Stimulated activated CD4-positive, alpha-beta T cell treated with anti-CD3 and anti-CD28 coated beads, Interleukin-4, amount 100 ng/mL, for 4 hours (primary cell): ENCODE measurements around the gene OR3A2.
"Not testable (repeated sequence)": the region's sequence is repeated elsewhere in the genome, so short reads cannot be mapped to it uniquely, and the experiment has no call there.

Source experiments
- DNase-seq, 2 experiments: peaks; one replicate each; pipeline ENCODE4 v3.0.0-alpha.2; 2020

The OR3A2 gene

DNA sequence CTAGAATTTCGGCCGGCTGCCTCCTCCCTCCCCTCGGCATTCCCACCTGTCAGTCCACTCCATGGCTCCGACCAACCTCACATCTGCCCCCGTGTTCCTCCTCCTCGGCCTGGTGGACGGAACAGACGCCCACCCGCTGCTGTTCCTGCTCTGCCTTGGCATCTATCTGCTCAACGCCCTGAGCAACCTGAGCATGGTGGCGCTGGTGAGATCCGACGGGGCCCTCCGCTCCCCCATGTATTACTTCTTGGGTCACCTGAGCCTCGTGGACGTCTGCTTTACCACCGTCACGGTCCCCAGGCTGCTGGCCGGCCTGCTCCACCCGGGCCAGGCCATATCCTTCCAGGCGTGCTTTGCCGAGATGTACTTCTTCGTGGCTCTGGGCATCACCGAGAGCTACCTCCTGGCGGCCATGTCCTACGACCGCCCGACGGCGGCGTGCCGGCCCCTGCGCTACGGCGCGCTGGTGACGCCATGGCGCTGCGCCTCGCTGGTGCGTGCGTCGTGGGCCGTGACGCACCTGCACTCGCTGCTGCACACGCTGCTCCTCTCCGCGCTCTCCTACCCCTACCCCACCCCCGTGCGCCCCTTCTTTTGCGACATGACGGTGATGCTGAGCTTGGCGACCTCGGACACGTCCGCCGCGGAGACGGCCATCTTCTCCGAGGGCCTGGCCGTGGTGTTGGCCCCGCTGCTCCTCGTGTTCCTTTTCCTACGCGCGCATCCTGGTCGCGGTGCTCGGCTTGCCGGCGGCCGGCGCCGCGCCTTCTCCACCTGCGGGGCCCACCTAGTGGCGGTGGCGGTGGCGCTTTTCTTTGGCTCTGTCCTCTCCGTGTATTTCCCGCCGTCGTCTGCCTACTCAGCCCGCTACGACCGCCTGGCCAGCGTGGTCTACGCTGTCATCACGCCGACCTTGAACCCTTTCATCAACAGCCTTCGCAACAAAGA, at the start of gene OR3A2:
Gene OR3A2, minus strand, starts transcription at position 440 of the 948 bp plus-strand sequence.
- DNase-seq = peak; percentile 20 to 32

DNA sequence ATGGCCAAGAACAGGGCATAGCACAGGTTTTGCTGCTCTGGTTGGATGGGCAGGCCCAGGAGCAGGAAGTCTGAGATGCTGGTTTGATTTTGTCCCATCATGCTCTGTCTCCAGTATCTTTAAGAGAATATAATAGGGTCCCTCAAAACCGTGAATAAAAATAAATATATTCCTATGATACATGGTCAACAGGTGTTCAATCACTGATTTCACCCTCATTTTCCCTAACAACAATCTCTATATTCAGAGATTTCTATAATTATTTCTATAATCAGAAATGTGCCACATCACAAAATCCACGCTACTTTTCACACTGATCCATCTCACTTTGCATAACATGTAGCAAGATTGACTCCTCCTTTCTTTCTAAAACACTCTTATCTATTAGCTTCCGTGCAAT, 47.6 kb upstream of the OR3A2 start, which contains the start of gene OR1E2:
Gene OR1E2, minus strand, starts transcription at position 101 of the 400 bp plus-strand sequence. Its CDS starts 0 bp downstream, at position 101.
- no peak for DNase-seq

GRCh38 chr17:3433215-3433614, 47.1 kb upstream of the OR3A2 start:
- DNase-seq = not testable (repeated sequence)

GRCh38 chr17:3418222-3418621, 32.1 kb upstream of the OR3A2 start:
- no peak for DNase-seq

GRCh38 chr17:3415610-3416009, 29.5 kb upstream of the OR3A2 start:
- no peak for DNase-seq

- DNase-seq = not testable (repeated sequence)
These were observed 26.1 kb upstream of the OR3A2 start for GRCh38 chr17:3412216-3412615.

DNA sequence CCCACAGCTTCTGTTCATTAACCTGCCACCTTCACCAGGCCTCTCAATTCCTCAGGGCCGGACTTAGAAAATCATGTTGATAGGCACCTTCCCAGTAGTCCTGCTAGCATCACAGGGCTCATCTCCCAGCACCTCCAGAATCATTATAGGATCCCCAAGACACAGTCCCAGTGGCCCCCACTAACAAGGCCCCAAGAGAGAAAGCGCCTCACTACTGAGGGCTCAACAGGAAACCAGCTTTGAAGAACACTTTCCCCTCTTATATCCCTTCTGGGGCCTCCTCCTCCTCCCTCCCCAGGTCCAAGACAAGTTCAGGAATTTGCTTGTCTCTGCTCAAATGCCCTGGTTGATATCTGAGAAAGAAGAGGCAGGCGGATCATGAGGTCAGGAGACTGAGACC, 25.0 kb upstream of the OR3A2 start, which contains the start of gene OR3A3:
Gene OR3A3, plus strand, starts transcription at position 301 of the 400 bp plus-strand sequence.
- DNase-seq = no peak

DNA sequence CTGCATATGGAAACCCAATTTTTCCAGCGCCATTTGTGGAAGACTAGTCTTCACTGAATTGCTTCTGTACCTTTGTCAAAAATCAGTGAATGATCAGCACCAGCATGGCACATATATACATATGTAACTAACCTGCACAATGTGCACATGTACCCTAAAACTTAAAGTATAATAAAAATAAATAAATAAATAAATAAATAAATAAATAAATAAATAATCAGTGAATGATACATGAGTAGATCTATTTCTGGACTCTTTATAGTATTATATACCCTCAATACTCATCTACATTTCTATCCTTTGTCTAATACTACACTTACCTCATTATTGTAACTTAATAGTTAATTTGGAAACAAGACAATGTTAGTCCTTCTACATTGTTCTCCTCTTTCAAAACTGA, 17.7 kb upstream of the OR3A2 start:
- DNase-seq = not testable (repeated sequence)

- DNase-seq = no peak
These were observed 15.7 kb upstream of the OR3A2 start for GRCh38 chr17:3401786-3402185.

DNA sequence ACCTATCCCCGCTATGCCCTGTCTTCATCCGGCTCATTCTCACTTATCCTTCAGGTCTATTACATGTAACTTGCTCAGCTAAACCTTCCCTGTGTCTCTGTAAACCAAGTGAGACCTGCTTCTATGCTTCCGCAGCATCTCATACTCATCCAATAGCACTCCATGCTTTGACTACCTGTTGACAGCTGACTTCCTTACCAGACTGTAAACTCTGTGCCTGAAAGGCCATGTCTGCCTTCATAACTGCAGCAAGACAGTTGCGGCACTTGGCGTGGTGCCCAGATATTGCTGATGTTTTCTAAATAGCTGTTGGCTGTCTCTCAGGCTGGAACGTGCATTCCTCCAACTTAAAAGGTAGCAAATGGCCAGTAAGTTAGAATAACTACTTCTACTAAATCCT, 13.9 kb upstream of the OR3A2 start:
- DNase-seq = no peak

GRCh38 chr17:3398310-3398709, 12.2 kb upstream of the OR3A2 start, which contains the start of gene OR1E1:
TSS of gene OR1E1 (minus strand) at chr17:3398410. CDS start at chr17:3398410, 0 bp downstream.
- no peak for DNase-seq

DNA sequence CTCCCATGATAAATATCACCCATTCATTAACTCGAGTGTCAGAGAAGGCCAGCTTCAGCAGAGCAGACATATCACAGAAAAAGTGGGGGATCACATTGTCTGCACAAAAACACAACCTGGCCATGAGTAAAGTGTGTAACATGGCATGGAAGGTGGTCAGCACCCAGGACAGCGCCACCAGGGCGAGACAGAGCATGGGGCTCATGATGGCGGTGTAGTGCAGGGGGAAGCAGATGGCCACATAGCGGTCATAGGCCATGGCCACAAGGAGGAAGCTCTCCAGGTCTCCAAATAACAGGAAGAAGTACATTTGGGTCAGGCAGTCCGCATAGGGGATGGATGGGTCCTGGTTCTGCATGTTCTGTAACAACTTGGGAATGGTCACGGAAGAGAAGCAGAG, 11.7 kb upstream of the OR3A2 start:
- not testable (repeated sequence) for DNase-seq

- DNase-seq = no peak
These were observed 3.7 kb upstream of the OR3A2 start for GRCh38 chr17:3389791-3390190.

DNA sequence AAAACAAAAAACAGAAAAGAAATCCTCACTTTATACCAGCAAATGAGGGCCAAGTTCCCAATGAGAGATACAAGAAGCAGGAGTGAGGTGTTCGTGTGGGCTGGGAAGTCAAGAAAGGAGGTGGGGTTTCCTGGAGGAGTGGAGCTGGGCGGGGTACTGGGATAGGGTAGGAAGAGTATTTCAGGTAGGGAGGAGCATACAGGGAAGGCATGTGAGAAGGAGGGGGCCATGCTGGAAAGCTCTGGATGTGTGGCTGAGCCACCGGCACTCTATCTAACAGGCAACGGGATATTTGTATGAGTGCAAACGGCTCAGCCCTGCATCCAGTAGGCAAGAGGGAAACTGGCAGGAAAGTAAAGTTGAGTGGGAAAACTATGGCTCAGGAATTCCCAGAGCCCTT, 4.2 kb downstream of the OR3A2 start:
- no peak for DNase-seq

DNA sequence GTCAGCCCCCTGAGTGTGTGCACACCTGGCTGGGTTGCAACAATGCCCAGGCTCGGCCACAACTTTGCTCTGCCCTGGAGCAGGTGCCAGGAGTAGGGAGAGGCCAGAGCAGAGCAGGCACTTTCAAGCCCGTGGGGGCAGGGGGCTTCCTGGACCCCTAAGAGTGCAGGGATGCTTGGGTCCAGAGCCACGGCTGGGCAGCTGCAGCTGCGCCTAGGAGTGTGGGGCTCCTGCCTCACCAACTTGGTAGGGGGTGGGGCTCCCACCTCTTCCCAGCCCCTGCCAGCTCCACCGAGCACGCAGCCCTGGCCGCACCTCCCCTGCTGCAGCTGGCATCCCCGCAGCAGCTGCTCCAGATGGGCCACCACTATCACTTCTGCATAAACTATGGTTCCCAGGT, 7.8 kb downstream of the OR3A2 start:
- DNase-seq = no peak

- not testable (repeated sequence) for DNase-seq
These were observed 14.9 kb downstream of the OR3A2 start for GRCh38 chr17:3371167-3371566.

- DNase-seq = not testable (repeated sequence)
These were observed 43.3 kb downstream of the OR3A2 start for GRCh38 chr17:3342782-3343181.

DNA sequence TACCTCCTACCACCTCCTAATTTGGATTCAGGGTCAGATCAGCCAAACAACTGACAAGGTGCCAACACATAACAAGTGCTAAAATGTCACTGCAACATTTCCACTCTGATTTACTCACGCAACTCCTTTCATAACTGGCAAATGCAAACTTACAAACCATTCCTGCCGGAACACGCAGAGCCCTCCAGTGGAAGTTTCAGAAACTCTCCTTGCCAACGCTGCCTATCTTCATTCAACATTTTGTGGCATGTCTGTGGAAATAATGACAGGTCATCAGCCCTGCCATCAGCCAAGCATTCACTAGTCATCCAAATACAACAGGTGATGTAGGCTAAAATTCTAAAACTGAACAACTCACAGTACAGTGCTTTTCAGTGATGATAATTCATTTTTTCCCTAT, 50.2 kb downstream of the OR3A2 start:
- no peak for DNase-seq

- no peak for DNase-seq
These were observed 67.8 kb downstream of the OR3A2 start for GRCh38 chr17:3318336-3318735.

DNA sequence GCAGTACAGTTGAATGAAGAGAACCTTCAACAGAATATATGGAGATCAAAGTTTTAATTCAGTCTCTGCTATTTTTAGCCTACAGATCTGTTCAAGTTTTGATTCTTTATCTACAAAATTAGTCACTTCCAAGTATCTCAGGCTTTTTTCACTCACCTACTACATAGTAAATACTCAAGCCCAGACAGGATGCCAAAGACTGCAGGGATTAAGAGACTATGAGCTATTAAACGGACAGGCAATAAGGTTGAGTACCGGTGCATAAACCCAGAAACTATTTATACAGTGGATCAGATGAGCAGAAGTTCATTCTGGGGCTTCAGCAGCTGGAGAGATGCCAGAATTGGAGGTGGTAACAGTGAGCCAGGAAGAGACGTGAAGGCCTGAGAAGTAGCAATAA, 69.3 kb downstream of the OR3A2 start:
- DNase-seq = no peak

GRCh38 chr17:3308603-3309002, 77.5 kb downstream of the OR3A2 start:
- DNase-seq = no peak

DNA sequence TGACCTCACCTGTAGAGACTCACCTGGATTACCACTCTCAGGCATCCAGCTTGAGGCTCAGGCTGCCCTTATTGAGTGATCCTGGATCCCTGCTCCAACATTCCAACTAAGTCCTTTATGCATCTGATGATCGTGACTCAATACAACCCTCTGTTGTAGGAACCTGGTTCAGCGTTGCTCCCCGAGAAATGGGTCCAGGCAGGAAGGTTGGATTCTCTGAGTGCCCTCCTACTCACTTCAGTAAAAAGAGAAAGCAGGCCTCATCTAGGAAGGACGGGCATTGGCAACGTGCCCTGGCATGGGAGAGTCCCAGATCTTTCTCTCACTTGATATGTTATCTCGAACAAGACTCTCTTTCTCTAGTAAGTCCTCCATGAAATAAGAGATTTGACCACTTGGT, 87.8 kb downstream of the OR3A2 start, which contains the start of gene OR3A1:
Gene OR3A1, minus strand, starts transcription at position 101 of the 400 bp plus-strand sequence. CDS start 5,778 bp downstream, outside the sequence.
- no peak for DNase-seq

DNA sequence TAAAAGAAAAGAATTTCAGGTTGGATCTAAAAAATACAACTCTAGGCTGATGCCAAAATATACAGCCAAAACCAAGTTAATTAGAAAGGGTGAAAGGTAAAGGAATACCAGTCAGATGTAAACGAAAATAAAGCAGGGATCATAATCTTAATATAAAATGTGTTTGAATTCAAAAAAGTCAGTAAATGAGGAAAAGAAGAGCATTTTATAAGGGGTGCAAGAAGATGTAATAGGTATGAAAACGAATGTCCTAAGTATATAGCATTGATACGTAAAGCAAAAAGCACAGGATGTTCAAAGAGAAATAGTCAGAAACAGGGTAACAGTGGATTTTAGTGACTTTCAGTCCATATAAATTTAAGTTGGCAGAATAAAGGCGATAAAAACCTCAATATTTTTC, 90.5 kb downstream of the OR3A2 start:
- DNase-seq = no peak

DNA sequence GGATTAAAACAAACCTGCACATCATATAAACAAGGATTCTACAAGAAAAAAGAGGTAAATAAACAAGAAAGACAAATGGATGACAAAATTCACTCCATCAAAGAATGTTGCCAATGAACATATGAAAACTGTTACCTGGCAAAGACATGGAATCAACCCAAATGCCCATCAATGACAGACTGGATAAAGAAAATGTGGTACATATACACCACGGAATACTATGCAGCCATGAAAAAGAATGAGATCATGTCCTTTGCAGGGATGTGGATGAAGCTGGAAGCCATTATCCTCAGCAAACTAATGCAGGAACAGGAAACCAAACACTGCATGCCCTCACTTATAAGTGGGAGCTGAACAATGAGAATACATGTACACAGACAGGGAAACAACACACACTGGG, 92.6 kb downstream of the OR3A2 start:
- DNase-seq = not testable (repeated sequence)
